NCI-H2227 (cell line): Measurements from ENCODE around the gene SPON2.

Experiments used
- DNase-seq: peaks from one replicate; lab custom pipeline; 2025; ENCODE audit not compliant: unreplicated experiment; lab: John Stamatoyannopoulos, UW

The SPON2 gene

DNA sequence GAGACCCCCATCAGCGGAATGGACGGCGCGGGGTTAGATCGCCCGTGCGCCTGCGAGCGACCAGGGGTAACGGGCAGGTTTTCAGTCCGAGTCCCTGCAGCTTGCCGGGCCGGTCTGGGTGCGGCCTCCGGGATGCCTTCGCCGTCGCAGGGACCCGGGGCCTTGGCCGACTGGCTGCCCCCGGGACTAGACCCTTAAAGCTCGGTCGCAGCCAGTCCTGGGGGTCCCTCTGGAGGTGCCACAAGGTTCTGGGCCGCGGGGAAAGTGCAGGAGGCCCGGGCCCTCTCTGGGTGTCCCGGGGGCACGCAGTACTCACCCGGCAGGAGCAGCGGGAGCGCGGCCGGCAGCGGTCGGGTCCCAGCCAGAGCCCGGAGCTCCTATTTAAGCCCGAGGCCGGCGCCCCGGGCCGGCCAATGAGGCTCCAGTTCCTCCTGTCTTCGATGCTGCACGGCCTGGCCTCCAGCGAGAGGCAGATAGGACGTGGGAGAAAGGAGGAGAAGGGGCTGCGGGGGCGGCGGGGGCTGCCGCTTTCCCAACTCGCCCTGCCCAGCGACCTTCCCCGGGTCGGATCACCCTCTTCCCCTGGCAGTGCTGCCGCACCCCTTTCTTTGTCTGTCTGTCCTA lies at the start of gene SPON2:
Gene SPON2 (minus strand): TSS at position 356 of the 624 bp plus-strand sequence.
- DNase-seq: no peak

GRCh38 chr4:1221155-1221870 lies 48.9 kb upstream of the SPON2 start:
- no peak for DNase-seq

DNA sequence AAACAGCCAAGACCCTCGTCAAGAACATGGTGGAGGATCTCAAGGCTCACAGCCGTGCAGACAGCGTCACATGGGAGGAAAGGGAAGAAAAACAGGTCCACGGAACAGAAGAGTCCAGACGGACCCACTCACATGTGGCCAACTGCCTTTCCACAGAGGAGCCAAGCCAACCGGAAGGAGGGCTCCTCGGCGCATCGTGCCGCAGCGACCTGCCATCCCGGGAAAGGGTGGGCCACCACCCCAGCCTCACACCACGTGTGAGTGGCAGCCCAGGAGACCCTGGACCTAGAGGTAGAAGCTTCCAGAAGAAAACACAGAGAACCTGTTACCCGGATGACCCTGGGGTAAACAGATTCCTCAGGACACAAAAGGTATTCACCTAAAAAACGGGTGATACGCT lies 48.2 kb upstream of the SPON2 start:
- DNase-seq: no peak

DNA sequence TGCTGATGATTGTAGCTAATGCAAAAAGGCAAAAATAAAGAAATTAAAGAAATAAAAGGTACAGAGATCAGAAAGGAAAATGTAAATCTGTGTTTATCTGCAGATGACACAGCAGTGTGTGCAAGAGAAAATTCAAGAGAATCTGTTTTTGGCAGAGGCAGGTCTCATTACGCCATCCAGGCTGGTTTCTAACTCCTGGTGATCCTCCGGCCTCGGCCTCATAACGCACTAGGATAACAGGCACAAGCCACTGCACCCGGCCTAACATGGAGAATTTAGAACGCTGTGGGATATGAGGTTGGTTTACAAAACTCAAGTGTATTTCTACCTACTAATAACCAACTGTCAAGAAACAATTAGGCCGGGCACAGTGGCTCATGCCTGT lies 47.2 kb upstream of the SPON2 start:
- DNase-seq: no peak

- DNase-seq: no peak
Observed at GRCh38 chr4:1218634-1219565, 46.5 kb upstream of the SPON2 start.

DNA sequence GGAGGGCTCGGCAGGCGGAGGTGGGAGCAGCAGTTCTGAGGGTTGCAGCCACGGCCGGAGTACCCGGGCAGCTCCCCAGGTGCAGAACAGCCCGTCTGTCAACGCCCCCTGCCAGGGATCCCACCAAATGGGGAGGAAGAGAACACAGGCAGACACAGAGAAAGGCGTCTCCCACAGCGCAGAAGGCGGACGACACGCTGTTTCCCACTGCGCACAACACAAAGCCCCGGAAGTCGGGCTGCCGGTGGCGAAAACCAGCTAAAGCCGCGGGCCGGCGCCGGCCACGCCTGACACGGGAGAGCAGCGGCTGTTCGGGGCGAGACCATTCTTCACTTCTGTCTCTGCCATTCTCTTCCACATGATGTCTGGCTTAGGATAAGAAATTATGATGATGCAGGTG lies 45.0 kb upstream of the SPON2 start:
- DNase-seq: no peak

DNA sequence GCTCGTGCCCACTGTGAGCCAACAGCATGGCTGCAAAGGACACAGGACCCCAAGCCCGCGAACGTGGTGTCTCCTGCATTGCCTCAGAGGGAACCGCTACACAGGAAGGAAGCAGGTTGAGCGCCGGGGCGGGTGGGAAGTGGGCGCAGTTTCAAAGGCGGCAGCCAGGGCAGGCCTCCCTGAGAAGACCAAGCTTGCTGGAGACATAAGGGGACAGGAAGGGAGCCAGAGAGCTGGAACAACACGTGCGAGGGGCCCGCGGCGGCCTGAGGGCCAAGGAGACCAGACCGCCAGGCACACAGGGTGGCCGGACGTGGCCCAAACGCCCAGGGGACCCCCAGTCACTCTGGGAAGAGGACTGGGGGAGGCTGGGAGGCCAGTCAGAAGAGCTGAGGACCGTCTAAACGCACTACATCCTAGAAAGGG lies 44.5 kb upstream of the SPON2 start:
- DNase-seq: no peak

GRCh38 chr4:1216076-1216614 lies 43.8 kb upstream of the SPON2 start:
- no peak for DNase-seq

GRCh38 chr4:1215141-1216075 lies 43.0 kb upstream of the SPON2 start:
- no peak for DNase-seq

- DNase-seq: no peak
Observed at GRCh38 chr4:1214101-1215095, 42.0 kb upstream of the SPON2 start.

DNA sequence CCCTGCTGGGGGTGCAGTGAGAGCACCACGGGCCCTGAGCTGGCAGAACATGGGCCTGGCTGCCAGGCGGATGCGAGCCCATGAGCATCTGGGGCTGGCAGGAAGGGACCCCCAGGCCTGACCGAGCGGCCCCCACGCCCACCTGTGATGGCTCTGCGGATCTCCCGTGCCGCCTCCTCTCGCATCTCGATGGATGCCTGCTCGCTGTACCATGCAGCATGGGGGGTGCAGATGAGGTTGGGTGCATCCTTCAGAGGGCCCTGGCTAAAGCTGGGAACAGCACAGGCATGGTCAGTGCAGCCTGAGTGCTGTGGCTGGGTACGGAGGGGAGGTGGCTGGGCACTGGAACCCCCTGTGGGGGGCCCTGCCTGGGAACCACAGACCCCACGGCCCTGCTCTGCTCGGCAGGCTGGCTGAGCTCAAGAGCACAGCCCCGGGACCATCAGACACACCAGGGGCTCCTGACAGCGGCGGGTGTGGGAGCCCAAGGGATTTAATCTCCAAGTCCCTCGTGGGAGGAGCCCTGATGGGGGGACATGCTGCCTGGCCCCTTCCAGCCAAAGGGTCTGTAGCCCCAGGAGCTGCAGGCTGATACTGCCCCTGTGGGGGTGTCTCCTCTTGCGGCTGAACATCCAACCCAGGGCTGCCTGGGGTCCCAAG lies 41.1 kb upstream of the SPON2 start:
- no peak for DNase-seq

DNA sequence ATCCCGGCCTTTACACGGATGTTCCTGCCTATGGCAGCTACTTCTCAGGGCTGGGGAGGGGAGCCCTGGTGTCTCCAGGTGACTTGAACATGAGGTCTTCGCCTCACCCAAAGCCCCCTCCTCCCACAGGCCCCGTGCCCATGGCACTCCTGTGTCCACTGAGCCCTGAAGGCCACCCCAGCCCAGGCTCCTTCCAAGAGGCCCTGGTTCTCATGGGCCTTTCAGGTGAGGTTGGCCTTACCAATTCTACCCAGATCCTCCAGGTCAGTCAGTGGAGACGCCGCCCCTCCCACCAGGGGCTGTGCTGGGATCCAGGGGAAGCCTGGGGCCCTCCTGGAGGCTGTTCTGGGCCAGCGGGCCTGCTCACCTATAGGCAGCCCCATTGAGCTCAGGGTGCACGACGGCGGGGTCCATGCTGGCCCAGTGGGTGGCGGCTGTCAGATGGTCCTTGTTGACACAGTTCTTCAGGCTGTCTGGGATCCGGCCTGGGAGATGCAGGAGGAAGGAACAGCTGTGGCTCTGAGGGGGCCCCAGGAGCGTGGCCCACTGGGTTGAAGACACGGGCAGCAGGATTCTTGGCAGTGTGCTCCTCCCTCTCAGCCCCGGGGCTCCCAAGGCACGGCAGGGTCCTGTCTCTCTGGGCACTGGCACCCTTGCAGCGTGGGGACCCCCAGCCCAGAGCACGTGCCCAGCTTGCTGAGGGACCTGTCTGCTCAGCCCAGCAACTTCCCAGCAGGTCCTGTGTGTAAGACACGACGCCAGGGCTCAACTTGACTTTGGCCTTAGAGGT lies 40.4 kb upstream of the SPON2 start:
- no peak for DNase-seq

DNA sequence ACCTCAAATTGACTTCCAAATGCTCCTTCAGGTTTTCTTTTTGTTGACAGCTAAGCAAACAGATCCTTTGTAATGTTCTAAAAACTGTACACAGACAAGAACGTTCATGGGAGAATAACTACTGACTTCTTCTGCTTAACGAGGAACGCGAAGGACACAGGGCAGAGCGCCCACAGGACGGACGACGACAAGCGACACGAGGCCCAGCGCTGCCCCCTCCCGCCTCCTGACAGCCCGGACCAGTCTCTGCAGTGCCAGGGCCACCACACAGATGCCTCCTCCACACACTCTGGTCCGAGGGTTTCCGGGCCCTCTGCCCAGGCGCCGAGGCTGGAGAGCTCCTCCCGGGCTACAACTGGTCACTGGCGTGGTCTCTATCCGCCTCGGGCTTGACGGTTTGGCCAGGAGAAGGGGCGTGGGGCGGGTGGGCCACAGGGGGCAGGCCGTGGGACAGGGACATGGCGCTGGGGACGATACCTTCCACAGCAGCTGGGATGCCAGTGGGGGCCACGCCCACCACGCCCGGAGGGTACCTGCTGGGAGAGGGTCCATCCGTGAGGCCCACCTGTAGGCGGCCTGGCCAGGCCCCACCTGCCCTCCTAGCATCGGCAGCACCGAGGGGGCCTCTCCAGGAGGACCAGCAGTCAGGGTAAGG lies 39.6 kb upstream of the SPON2 start:
- no peak for DNase-seq

DNA sequence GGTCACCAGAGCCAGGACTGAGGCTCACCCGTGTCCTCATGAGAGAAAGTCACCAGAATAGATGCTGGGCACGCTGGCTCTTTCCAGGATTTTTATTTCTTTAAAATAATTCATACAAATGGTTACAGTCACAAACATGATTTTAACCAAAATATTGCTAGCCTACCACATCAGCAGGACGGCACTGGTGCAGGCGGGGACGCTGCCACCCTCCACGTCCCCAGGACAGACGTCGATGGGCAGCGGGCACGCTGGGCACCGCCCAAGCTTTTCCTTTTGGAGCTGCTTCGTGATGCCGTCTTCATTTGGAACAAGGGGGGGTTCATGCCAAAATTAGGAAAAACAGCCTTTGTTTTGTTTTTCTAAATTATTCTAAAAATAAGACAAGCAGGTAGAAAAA lies 39.0 kb upstream of the SPON2 start:
- no peak for DNase-seq

DNA sequence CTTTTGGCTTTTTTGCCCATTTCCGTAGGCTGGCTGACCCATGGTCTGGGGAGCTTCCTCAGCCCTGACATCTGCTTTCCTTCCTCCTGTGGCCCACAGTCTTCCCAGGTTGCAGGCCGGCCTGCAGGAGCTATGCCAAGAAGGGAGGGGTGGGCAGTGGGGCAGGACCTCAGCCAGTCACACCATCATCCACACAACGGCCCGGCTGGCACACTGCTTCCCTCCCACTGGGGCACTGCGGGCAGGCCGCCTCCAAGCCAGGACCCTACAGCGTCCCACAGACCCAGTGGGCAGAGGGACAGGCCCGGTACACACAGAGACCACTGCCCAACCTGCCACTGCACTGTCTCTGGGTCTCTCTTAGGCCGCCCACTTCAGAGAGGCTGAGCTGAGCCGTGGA lies 38.6 kb upstream of the SPON2 start:
- no peak for DNase-seq

DNA sequence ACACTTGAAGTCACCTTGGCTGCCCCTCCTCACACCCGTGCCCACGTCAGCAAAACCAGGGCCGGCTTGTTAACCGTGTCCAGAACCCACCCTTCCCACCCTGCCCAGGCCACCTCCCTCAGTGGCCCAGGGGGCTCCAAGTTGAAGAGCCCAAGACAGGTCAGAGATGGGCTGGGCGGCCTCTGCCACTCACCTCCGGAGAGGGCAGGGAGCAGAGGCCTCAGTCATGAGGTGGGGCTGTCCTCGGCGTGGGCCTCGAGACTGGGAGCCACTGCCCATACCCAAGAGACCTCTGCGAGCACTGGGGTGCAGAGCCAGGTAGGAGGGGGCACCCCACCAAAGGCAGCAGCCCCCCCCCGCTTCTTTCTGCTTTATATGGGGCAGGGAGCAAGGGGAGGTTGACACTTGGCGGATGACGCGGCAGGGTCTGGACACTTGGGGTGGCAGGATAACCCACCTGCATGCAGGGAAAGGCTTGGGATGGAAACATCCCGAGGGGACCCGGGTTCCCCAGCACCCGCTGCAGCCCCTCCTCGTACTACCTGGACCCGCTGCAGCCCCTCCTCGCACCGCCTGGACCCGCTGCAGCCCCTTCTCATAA lies 38.0 kb upstream of the SPON2 start:
- no peak for DNase-seq

DNA sequence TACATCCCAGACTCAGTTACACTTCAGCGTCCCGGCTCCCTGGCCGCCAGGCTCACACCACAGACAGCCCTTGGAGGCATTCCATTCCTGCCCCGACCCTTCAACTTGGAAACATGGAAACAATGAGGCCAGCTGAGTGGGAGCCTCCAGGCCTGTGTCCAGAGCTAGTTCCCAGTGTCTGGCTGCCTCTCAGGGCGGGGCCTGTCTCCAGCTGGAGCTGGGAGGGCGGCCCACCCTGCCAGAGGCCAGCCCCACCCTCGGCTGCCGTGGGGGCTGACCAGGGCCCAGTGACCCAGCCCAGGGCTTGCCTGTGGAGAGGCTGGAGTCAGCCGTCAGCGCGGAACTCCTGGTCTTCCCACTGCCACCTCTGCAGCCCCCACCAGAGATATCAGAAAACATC lies 37.4 kb upstream of the SPON2 start:
- no peak for DNase-seq
